AG20443 (cell line): ENCODE results near the gene MPIG6B.

ENCODE experiments used
- DNase-seq: peaks from one replicate; pipeline ENCODE4 v3.0.0; 2012; ENCODE audit warnings: low spot score, mixed read lengths

MPIG6B gene

GRCh38 chr6:31737991-31738979, 15.1 kb downstream of the MPIG6B start:
- DNase-seq, result peak; percentile 67

GRCh38 chr6:31739639-31740396, 16.6 kb downstream of the MPIG6B start, which contains the start of gene MSH5:
TSS of gene MSH5 (plus strand) at chr6:31740005. CDS start at chr6:31740467, 462 bp downstream.
- DNase-seq, result peak; percentile 98

- DNase-seq, result peak; percentile 53
Observed at GRCh38 chr6:31740397-31741223, 17.4 kb downstream of the MPIG6B start.

- no peak for DNase-seq
Observed at GRCh38 chr6:31741815-31742214, 18.6 kb downstream of the MPIG6B start.

GRCh38 chr6:31742894-31743293, 19.7 kb downstream of the MPIG6B start:
- no peak for DNase-seq

- DNase-seq, result no peak
Observed at GRCh38 chr6:31744422-31744821, 21.2 kb downstream of the MPIG6B start.

GRCh38 chr6:31749301-31750036, 26.3 kb downstream of the MPIG6B start:
- no peak for DNase-seq

- DNase-seq, result no peak
Observed at GRCh38 chr6:31750411-31751022, 27.3 kb downstream of the MPIG6B start.

- DNase-seq, result peak; percentile 74
Observed at GRCh38 chr6:31752739-31753319, 29.7 kb downstream of the MPIG6B start.

- no peak for DNase-seq
Observed at GRCh38 chr6:31758281-31758680, 35.1 kb downstream of the MPIG6B start.

- DNase-seq, result no peak
Observed at GRCh38 chr6:31760790-31761189, 37.6 kb downstream of the MPIG6B start.

- DNase-seq, result no peak
Observed at GRCh38 chr6:31761343-31761742, 38.2 kb downstream of the MPIG6B start.

GRCh38 chr6:31762356-31762755, 39.2 kb downstream of the MPIG6B start, which contains the start of gene SAPCD1:
TSS of gene SAPCD1 (plus strand) at chr6:31762656. CDS start at chr6:31763055, 399 bp downstream.
- no peak for DNase-seq

- DNase-seq, result no peak
Observed at GRCh38 chr6:31762878-31763618, 39.9 kb downstream of the MPIG6B start.

GRCh38 chr6:31763619-31763940, 40.4 kb downstream of the MPIG6B start:
- DNase-seq, result peak; percentile 92

GRCh38 chr6:31764198-31764597, 41.0 kb downstream of the MPIG6B start:
- no peak for DNase-seq

- no peak for DNase-seq
Observed at GRCh38 chr6:31765559-31765909, 42.4 kb downstream of the MPIG6B start.

- DNase-seq, result peak; percentile 71
Observed at GRCh38 chr6:31765910-31766794, 43.0 kb downstream of the MPIG6B start.
